Mucosa of gallbladder (tissue), 1 donor: ENCODE data around the gene TEAD2. TPM values are rescaled to one million over a fixed set of nuclear protein-coding genes. Genes with fewer than 3 reads are reported as not detected.
A peak's percentile ranks its signal among the peaks of the same experiment; 100 is the strongest.
"Not testable (repeated sequence)": the region's sequence is repeated elsewhere in the genome, so short reads cannot be mapped to it uniquely, and the experiment has no call there.

Source experiments
- DNase-seq: peaks from one replicate; pipeline ENCODE4 v3.0.0-alpha.2; 2020; ENCODE audit warnings: low spot score
- total RNA-seq: library from RNA; stranded (reverse); gene quantifications from one replicate; pipeline ENCODE4 v1.2.1, GENCODE V29; 2021
- donor health status: DM: no; HTN: no; CAD: no.

Gene TEAD2
- total RNA-seq, 1 donor from 2014 or later, result 18.0 TPM

- DNase-seq, result no peak
Measured at GRCh38 chr19:49333418-49333805, 28.8 kb downstream of the TEAD2 start.

GRCh38 chr19:49332691-49333417 is 29.4 kb downstream of the TEAD2 start:
- DNase-seq, result not testable (repeated sequence)

GRCh38 chr19:49331616-49332055 is 30.6 kb downstream of the TEAD2 start:
- peak; percentile 42 for DNase-seq

GRCh38 chr19:49331187-49331586 is 31.0 kb downstream of the TEAD2 start:
- DNase-seq, result not testable (repeated sequence)

GRCh38 chr19:49328741-49329140 is 33.5 kb downstream of the TEAD2 start:
- DNase-seq, result no peak

- no peak for DNase-seq
Measured at GRCh38 chr19:49327878-49328544, 34.2 kb downstream of the TEAD2 start.

- DNase-seq, result no peak
Measured at GRCh38 chr19:49326165-49326704, 36.0 kb downstream of the TEAD2 start.

- DNase-seq, result not testable (repeated sequence)
Measured at GRCh38 chr19:49325756-49326155, 36.5 kb downstream of the TEAD2 start.

GRCh38 chr19:49324801-49325576 is 37.2 kb downstream of the TEAD2 start, which contains the start of gene SLC6A16:
SLC6A16 (minus strand) TSS chr19:49325191; CDS start chr19:49311347, 13,844 bp downstream.
- DNase-seq, result no peak

- DNase-seq, result no peak
Measured at GRCh38 chr19:49318296-49318695, 43.9 kb downstream of the TEAD2 start.

- DNase-seq, result no peak
Measured at GRCh38 chr19:49316284-49316683, 45.9 kb downstream of the TEAD2 start.

GRCh38 chr19:49315111-49315510 is 47.1 kb downstream of the TEAD2 start:
- no peak for DNase-seq

- no peak for DNase-seq
Measured at GRCh38 chr19:49309087-49309486, 53.1 kb downstream of the TEAD2 start.

GRCh38 chr19:49306734-49307133 is 55.5 kb downstream of the TEAD2 start:
- DNase-seq, result not testable (repeated sequence)

- DNase-seq, result no peak
Measured at GRCh38 chr19:49301866-49302252, 60.4 kb downstream of the TEAD2 start.

GRCh38 chr19:49301165-49301865 is 60.9 kb downstream of the TEAD2 start:
- peak; percentile 77 for DNase-seq

- DNase-seq, result not testable (repeated sequence)
Measured at GRCh38 chr19:49298653-49299052, 63.6 kb downstream of the TEAD2 start.

GRCh38 chr19:49297403-49297802 is 64.8 kb downstream of the TEAD2 start:
- DNase-seq, result no peak

GRCh38 chr19:49295208-49295880 is 66.9 kb downstream of the TEAD2 start:
- no peak for DNase-seq

GRCh38 chr19:49294401-49294800 is 67.8 kb downstream of the TEAD2 start:
- no peak for DNase-seq
